Stimulated activated CD8-positive, alpha-beta memory T cell treated with anti-CD3 and anti-CD28 coated beads, Interleukin-7, amount 100 ng/mL, for 24 hours (primary cell): ENCODE results near the gene DYNLT4.

ENCODE experiments used
- DNase-seq: peaks from one replicate; pipeline ENCODE4 v3.0.0-alpha.2; 2020; ENCODE audit warnings: low read depth

Gene DYNLT4

DNA sequence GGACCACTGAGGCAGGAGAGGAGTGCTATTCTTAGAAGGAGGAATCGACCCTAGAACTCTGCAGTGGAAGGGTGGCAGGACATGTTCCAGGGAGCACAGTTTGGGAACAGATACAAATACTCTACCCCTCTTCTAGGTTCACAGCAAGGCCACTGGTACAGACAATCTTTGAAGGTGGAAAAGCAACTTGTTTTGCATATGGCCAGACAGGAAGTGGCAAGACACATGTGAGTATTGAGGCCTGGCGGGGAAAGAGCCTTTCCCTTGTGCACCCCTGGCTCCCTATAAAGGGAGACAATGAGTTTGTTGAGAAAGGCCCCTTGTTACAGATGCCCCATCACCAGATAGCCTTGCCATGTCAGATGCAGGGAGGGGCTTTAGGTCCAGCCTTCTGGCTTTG lies 49.7 kb downstream of the DYNLT4 start:
- no peak for DNase-seq
